Vagina (tissue), 2 donors: Measurements from ENCODE around the gene BTRC.

ENCODE experiments used
- POLR2A ChIP-seq, 2 donors: fragments of 450-650 bp; IDR thresholded peaks; one replicate each; pipeline ENCODE4 v1.6.1; 2017; ENCODE audit warnings: antibody characterized with exemption in 2 of 2, mild to moderate bottlenecking in 2 of 2, moderate library complexity in 2 of 2
- POLR2AphosphoS5 ChIP-seq, 2 donors: sonication (generic); formaldehyde crosslinking; IDR thresholded peaks; one replicate each; pipeline ENCODE4 v1.9.0; 2017; ENCODE audit warnings: antibody characterized with exemption in 2 of 2, mild to moderate bottlenecking in 2 of 2, low read depth in 1 of 2; ENCODE audit not compliant: insufficient read depth in 1 of 2
- TF ChIP-seq, protein P1 (sequence below), 3 experiments: fragments of 450-650 bp in 2 of 3; fragments of 200-600 bp in 1 of 3; sonication (generic) in 1 of 3; IDR thresholded peaks; one replicate each; pipeline ENCODE4 v1.5.1; 2017 to 2019; ENCODE audit warnings: antibody characterized with exemption in 3 of 3, mild to moderate bottlenecking in 2 of 3, moderate library complexity in 2 of 3

DNA sequence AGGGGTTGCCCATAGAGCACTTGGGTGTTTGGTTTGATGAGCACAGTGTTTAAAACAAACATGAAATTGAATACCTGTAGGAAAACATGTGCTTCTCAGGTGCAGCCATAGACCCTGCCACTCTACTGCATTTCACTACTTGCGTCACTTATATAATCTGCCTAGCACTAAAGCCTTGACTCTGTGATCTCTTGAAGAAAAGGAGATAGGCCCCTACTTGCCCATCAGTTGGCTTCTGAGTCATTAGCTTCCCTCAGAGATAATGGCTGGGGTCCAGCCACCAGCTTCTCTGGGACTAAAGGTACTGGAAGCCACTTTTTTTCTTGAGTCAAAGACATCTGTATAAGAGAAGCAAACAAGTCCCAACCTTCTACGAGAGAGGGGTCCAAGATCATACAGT is 45.9 kb upstream of the BTRC start:
- TF ChIP-seq POLR2A (IDR thresholded peaks at IDR 0.05) (no peak), POLR2AphosphoS5 (IDR thresholded peaks at IDR 0.05; ENCODE audit: insufficient read depth in 1 of 2, low read depth in 1 of 2) (peak in 1 of 2 donors; percentile 56)
- TF ChIP-seq, protein P1, sequence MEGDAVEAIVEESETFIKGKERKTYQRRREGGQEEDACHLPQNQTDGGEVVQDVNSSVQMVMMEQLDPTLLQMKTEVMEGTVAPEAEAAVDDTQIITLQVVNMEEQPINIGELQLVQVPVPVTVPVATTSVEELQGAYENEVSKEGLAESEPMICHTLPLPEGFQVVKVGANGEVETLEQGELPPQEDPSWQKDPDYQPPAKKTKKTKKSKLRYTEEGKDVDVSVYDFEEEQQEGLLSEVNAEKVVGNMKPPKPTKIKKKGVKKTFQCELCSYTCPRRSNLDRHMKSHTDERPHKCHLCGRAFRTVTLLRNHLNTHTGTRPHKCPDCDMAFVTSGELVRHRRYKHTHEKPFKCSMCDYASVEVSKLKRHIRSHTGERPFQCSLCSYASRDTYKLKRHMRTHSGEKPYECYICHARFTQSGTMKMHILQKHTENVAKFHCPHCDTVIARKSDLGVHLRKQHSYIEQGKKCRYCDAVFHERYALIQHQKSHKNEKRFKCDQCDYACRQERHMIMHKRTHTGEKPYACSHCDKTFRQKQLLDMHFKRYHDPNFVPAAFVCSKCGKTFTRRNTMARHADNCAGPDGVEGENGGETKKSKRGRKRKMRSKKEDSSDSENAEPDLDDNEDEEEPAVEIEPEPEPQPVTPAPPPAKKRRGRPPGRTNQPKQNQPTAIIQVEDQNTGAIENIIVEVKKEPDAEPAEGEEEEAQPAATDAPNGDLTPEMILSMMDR (IDR thresholded peaks at IDR 0.05): no peak
